Esophagus muscularis mucosa (tissue), 3 donors: ENCODE data around the gene VAMP2.

ENCODE experiments used
- POLR2A ChIP-seq: fragments of 450-650 bp; IDR thresholded peaks from one replicate; pipeline ENCODE4 v1.6.1; 2017; ENCODE audit warnings: antibody characterized with exemption, moderate library complexity, mild to moderate bottlenecking, low read depth
- TF ChIP-seq, protein P1 (sequence below), 3 experiments: fragments of 200-600 bp in 2 of 3; fragments of 450-650 bp in 1 of 3; sonication (generic) in 2 of 3; IDR thresholded peaks; one replicate each; pipeline ENCODE4 v1.5.1; 2017 to 2019; ENCODE audit warnings: antibody characterized with exemption in 3 of 3, mild to moderate bottlenecking in 2 of 3, moderate library complexity in 1 of 3

DNA sequence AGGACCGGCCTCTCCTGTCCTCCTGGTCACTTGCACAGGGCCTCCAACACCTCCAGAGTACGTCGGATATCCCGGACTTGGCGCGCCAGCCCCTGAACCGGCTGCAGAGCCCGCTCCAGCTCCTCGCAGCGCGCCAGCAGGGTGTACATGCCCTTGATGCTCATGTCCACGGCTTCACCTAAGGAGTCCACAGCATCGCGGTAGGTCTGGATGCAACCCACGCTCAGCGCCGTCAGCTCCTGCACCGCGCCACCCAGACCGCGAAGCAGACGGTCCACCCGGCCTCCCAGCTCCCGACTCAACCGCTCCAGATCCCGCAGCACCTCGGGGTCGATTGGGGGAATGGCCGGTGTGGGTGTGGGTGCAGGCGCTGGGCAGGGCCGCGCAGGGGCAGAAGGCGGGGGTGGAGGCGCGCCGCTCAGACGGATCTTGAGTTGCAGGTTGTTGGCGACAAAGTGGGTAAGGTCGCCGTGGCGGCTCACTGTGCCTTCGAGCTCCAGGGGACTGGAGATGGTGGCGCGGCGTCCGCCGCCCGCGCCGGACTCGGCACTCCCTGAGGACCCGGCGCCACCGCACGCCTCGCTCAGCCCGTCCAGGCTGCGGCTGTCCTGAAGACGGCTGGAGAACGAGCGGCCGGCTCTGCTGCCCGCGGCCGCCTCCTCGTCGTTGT, 26.4 kb upstream of the VAMP2 start:
- TF ChIP-seq, protein P1, sequence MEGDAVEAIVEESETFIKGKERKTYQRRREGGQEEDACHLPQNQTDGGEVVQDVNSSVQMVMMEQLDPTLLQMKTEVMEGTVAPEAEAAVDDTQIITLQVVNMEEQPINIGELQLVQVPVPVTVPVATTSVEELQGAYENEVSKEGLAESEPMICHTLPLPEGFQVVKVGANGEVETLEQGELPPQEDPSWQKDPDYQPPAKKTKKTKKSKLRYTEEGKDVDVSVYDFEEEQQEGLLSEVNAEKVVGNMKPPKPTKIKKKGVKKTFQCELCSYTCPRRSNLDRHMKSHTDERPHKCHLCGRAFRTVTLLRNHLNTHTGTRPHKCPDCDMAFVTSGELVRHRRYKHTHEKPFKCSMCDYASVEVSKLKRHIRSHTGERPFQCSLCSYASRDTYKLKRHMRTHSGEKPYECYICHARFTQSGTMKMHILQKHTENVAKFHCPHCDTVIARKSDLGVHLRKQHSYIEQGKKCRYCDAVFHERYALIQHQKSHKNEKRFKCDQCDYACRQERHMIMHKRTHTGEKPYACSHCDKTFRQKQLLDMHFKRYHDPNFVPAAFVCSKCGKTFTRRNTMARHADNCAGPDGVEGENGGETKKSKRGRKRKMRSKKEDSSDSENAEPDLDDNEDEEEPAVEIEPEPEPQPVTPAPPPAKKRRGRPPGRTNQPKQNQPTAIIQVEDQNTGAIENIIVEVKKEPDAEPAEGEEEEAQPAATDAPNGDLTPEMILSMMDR (IDR thresholded peaks at IDR 0.05) = no peak
- no peak for TF ChIP-seq POLR2A
